LNCAP (cell line): ENCODE data around the gene SLC4A3.

Experiments used
- TF ChIP-seq, protein P1 (sequence below): fragments of 450-650 bp; IDR thresholded peaks from 2 replicates; pipeline ENCODE4 v1.5.1; 2017; ENCODE audit warnings: mild to moderate bottlenecking

The SLC4A3 gene

DNA sequence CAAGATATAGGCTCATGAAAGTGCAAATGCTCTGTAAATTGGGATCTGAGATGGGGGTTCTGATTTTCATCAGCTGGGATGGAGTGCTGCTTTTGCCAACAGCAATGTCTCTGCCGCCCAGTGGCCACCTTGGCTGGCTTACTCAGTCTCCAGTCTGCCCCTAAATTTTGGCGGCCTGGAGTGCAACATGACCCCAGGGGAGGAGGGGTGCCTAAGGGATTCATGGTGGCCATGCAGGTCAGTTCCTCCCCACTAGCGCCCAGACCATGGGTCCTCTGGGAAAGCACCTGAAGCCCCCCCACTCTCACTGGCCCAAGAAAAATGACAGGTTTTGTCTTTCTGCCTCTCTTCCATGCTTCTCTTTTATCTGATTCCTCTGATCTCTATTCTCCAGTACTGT is 45.0 kb downstream of the SLC4A3 start:
- TF ChIP-seq, protein P1, sequence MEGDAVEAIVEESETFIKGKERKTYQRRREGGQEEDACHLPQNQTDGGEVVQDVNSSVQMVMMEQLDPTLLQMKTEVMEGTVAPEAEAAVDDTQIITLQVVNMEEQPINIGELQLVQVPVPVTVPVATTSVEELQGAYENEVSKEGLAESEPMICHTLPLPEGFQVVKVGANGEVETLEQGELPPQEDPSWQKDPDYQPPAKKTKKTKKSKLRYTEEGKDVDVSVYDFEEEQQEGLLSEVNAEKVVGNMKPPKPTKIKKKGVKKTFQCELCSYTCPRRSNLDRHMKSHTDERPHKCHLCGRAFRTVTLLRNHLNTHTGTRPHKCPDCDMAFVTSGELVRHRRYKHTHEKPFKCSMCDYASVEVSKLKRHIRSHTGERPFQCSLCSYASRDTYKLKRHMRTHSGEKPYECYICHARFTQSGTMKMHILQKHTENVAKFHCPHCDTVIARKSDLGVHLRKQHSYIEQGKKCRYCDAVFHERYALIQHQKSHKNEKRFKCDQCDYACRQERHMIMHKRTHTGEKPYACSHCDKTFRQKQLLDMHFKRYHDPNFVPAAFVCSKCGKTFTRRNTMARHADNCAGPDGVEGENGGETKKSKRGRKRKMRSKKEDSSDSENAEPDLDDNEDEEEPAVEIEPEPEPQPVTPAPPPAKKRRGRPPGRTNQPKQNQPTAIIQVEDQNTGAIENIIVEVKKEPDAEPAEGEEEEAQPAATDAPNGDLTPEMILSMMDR = no peak

DNA sequence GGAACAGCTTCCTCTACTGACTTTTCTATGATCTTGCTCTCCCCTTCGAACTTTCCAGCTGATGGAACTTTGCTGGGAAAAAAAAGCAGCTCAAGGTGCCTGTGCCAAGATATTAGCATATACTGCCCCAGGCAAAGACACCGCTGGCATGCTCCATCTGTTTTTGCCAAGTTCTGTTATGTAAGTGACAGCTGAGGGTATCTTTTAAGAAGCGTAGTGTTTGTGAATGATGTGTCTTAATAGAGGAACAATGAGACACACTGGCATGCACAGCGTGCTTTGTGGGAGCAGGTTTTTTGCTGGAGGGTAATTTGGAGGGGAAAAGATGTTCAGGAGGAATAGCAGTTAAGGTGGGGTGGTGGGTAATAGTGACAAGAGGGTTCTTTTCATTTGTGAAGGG is 47.8 kb downstream of the SLC4A3 start:
- TF ChIP-seq, protein P1 = no peak

DNA sequence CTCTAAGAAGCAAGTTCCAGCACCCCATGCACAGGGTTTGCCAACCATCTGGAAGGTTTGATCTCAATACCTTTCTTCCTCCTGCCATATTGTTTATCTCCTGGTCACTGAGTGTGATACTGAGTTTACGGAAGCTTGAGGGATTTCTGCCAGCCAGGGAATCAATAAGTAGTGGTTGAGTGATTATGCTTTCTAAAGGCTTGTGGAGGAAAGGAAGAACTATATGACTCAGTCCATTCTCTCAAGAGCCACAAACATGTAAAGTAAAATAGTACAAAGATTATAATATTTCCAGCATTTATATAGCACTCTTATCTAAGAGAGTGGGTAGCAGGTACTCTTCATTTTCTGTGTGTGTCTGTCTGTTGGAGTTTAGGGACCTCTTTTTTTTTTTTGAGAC is 49.2 kb downstream of the SLC4A3 start:
- TF ChIP-seq, protein P1 = no peak

DNA sequence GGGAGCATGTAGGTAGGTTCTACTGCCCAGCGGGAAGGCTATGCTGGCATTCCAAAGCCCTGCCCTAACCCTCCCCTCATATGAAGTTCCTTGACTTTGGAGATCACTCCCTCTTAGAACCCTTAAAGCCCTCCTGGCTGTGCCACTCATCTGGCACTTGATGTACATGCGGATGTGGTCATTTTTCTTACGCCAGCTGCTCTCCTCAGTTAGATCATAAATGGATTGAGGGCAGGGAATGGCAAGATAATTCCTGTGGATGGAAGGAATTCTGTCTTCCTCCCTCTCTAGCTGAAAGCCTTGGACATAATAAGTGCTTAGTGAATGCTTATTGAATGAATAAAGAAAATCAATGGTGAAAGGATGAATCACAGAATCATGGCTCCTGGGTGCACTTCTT is 51.6 kb downstream of the SLC4A3 start:
- TF ChIP-seq, protein P1 = no peak

DNA sequence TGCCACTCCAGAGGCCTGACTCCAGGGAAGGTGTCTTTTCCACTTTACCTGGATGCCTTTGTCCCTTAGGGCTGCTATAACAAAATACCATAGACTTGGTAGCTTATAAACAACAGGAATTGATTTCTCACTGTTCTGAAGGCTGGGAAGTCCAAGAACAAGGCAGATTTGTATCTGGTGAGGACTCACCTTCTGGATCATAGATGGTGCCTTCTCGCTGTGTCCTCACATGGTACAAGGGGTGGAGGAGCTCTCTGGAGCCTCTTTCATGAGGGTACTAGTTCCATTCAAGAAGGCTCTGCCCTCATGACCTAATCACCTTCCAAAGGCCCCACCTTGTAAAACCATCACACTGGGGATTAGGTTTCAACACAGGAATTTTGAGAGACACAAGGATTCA is 52.1 kb downstream of the SLC4A3 start:
- TF ChIP-seq, protein P1 = no peak

DNA sequence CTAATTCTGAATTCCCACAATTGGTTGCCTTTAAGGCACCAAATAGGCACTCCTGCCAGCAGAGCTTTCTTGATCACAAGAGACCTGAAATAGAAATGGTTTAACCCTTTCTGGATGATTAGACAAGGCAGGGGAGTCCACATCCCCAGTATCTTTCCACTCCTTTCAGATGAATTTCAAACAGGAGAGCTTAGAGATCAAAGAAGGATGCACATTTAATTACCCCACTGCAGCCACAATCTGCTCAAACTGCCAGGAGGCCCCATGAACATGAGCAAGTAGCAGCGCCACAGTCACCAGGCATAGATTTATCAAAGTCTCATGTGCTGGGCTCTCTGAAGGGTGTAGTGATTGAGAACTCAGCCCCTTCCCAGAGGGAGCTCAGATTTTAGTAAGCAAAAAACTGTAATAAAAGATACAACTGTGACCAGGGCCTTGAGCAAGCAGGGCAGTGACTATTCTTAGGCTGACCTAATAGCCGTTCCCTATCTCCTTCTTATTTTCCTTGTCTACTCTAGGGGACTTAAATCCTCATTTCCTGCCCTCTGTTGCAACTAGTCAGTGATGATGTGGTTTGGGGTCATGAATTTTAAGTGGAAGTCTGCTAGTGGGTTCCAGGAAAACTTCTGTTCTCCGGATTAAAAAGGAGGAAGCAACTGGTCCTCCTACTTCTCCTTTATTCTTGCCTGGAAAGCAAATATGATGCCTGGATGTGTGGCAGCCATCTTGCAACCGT is 53.7 kb downstream of the SLC4A3 start:
- TF ChIP-seq, protein P1 = no peak

DNA sequence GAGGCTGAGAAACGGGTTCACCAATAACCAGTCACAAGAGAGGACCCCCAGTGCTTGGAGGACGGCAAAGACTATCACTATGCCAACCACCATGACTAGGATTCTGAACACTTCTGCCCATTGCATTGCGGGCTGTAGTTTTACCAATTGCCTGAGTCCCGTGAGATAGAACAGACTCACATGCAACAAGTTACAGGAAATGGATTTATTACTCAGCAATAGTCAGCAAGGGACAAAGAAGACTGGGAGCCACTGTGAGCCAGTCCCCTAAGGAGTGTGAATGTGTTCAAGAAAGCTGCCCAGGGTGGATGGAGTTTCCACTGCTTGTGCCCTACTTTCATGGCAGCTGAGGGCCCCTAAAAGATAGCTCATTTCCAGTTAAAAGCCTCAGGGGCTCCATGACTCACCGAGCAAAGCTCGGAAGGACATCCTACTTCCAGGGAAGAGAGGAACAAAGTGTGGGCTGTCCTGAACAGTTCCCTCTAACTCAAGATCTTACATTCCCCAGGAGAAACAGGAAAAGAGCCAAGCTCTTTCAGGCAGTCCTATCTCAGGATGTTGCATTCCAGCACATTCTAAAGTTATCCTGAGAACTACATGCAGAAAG is 54.4 kb downstream of the SLC4A3 start:
- TF ChIP-seq, protein P1 = no peak
